Endothelial cell of umbilical vein (primary cell): ENCODE data around the gene LTF. TPM values are rescaled to one million over a fixed set of nuclear protein-coding genes. Genes with fewer than 3 reads are reported as not detected.

Source experiments
- BruUV-seq: library from RNA; stranded (reverse); fragments of 400-500 nt; replicated peaks from 2 replicates; lab custom pipeline; 2021; lab: Mats Ljungman, UMichigan
- CTCF ChIA-PET: fragments of 300-600, 350-600 bp; sonication (Branson Sonifier 250); formaldehyde crosslinking; loops from one replicate; lab custom pipeline; 2021; ENCODE audit warnings: antibody characterized with exemption, inconsistent platforms; lab: Charles Lee
- POLR2A ChIA-PET: fragments of 300-600, 350-600 bp; sonication (Branson Sonifier 250); formaldehyde crosslinking; loops from one replicate; lab custom pipeline; 2021; ENCODE audit warnings: antibody characterized with exemption, inconsistent platforms; lab: Charles Lee
- DNase-seq: peaks from one replicate; pipeline ENCODE4 v3.0.0-alpha.2; 2011; ENCODE audit warnings: low read depth, low spot score
- FAIRE-seq: peaks from 2 replicates; lab custom pipeline; 2011; peaks lifted over from hg19 to GRCh38; lab: Jason Lieb, UNC
- H2AFZ ChIP-seq: 2 replicates; pipeline ENCODE4 v1.6.0; 2012; ENCODE audit warnings: low read depth, low read length, control low read depth, inconsistent platforms
- H3K27ac ChIP-seq: 2 replicates; pipeline ENCODE4 v1.5.1; 2011; ENCODE audit warnings: low read depth, mild to moderate bottlenecking, control low read depth, low read length, moderate library complexity; ENCODE audit not compliant: insufficient read depth
- H3K27me3 ChIP-seq, 2 experiments: 2 replicates each; pipeline versions ENCODE4 v1.6.0 to v1.6.1; 2011; ENCODE audit warnings: low read length in 2 of 2, mixed read lengths in 1 of 2; ENCODE audit not compliant: control insufficient read depth in 2 of 2, insufficient read depth in 2 of 2
- H3K36me3 ChIP-seq, 2 experiments: 2 replicates in 1 of 2; 3 replicates in 1 of 2; pipeline ENCODE4 v1.5.1; 2011; ENCODE audit warnings: low read length in 2 of 2, mild to moderate bottlenecking in 1 of 2, moderate library complexity in 1 of 2; ENCODE audit not compliant: control insufficient read depth in 2 of 2, insufficient read depth in 2 of 2; ENCODE audit errors: extremely low read depth in 1 of 2
- H3K4me1 ChIP-seq: 3 replicates; pipeline ENCODE4 v1.5.1; 2011; ENCODE audit warnings: mild to moderate bottlenecking, low read length; ENCODE audit not compliant: control insufficient read depth, insufficient read depth; ENCODE audit errors: extremely low read depth
- H3K4me2 ChIP-seq: 2 replicates; pipeline ENCODE4 v1.6.1; 2011; ENCODE audit warnings: low read length, control low read depth, mixed read lengths; ENCODE audit not compliant: insufficient read depth
- H3K4me3 ChIP-seq, 3 experiments: fragments of 200-600 bp in 1 of 3; sonication (generic), shearing (Covaris generic) in 1 of 3; replicated peaks in 1 of 3; 2 replicates each; pipeline ENCODE4 v1.5.1; 2011 to 2016; ENCODE audit warnings: control low read depth in 3 of 3, low read length in 3 of 3, mild to moderate bottlenecking in 2 of 3, inconsistent platforms in 1 of 3, low read depth in 1 of 3, moderate library complexity in 1 of 3; ENCODE audit not compliant: insufficient read depth in 1 of 3
- H3K79me2 ChIP-seq: 2 replicates; pipeline ENCODE4 v1.6.0; 2012; ENCODE audit warnings: low read length, inconsistent platforms; ENCODE audit not compliant: control insufficient read depth, insufficient read depth
- H3K9ac ChIP-seq: replicated peaks from 2 replicates; pipeline ENCODE3; 2011; ENCODE audit warnings: low read length, control low read depth; ENCODE audit not compliant: insufficient read depth; ENCODE audit errors: extremely low read depth
- H3K9me1 ChIP-seq: replicated peaks from 3 replicates; pipeline ENCODE4 v1.6.0; 2011; ENCODE audit warnings: mild to moderate bottlenecking, low read length; ENCODE audit not compliant: control insufficient read depth, insufficient read depth; ENCODE audit errors: extremely low read depth
- H3K9me3 ChIP-seq: replicated peaks from 2 replicates; pipeline ENCODE4 v1.5.1; 2012; ENCODE audit warnings: low read length, inconsistent platforms; ENCODE audit not compliant: control insufficient read depth, insufficient read depth
- H4K20me1 ChIP-seq: replicated peaks from 2 replicates; pipeline ENCODE3; 2011; ENCODE audit warnings: mild to moderate bottlenecking, low read length; ENCODE audit not compliant: control insufficient read depth, insufficient read depth; ENCODE audit errors: extremely low read depth
- EZH2 ChIP-seq: IDR thresholded peaks from 2 replicates; pipeline ENCODE4 v1.6.1; 2012; ENCODE audit warnings: borderline replicate concordance, low read depth, mild to moderate bottlenecking, moderate library complexity, low read length, inconsistent platforms; ENCODE audit not compliant: severe bottlenecking
- FOS ChIP-seq: IDR thresholded peaks from 2 replicates; pipeline ENCODE4 v1.6.1; 2011; ENCODE audit warnings: mild to moderate bottlenecking, low read length, moderate library complexity, borderline replicate concordance; ENCODE audit not compliant: insufficient read depth
- JUN ChIP-seq: IDR thresholded peaks from 2 replicates; pipeline ENCODE4 v1.6.1; 2011; ENCODE audit warnings: borderline replicate concordance, low read depth; ENCODE audit not compliant: insufficient read length, insufficient read depth
- MYC ChIP-seq: IDR thresholded peaks from one replicate; pipeline ENCODE4 v1.6.1; 2011; ENCODE audit warnings: mild to moderate bottlenecking, low read depth, low read length
- POLR2A ChIP-seq: IDR thresholded peaks from 2 replicates; pipeline ENCODE4 v1.6.1; 2012; ENCODE audit warnings: low read depth, mild to moderate bottlenecking, control low read depth, low read length
- dilution Hi-C: fragments of 300-500 bp; cut with MboI; formaldehyde crosslinking; loops from one replicate; pipeline ENCODE4 v1.15.0; 2019; ENCODE audit warnings: low sequenced_read_pairs; ENCODE audit not compliant: extremely low pct_ligation_motif_present
- intact Hi-C: fragments of 100-400 bp; cut with micrococcal nuclease; formaldehyde crosslinking; loops from one replicate; pipeline ENCODE4 v1.10.0; 2022
- polyA plus RNA-seq, 4 experiments: library from polyadenylated mRNA; depleted of rRNA in 3 of 4; stranded (reverse) in 3 of 4; unstranded in 1 of 4; fragments of >200 nt; gene quantifications; 2 replicates each; pipeline versions ENCODE4 v1.2.1 to v1.2.3, GENCODE V29; 2011 to 2012; ENCODE audit warnings: missing spikeins in 1 of 4
- total RNA-seq: library from RNA; stranded (reverse); gene quantifications from 2 replicates; pipeline ENCODE4 v1.2.3, GENCODE V29; 2021
- TF ChIP-seq, protein P1 (sequence below), 2 donors: IDR thresholded peaks; 1 replicate in 1 of 2; 2 replicates in 1 of 2; pipeline ENCODE4 v1.5.1; 2011; ENCODE audit warnings: low read length in 2 of 2, mild to moderate bottlenecking in 2 of 2, moderate library complexity in 2 of 2, control low read depth in 1 of 2, inconsistent platforms in 1 of 2, low read depth in 1 of 2; ENCODE audit not compliant: insufficient read depth in 1 of 2; ENCODE audit errors: extremely low read depth in 1 of 2

Gene LTF
- total and polyA plus RNA-seq, 2 donors (not counting 3 experiments of a cell fraction or from before 2014, with no cell fraction given), result not detected

DNA sequence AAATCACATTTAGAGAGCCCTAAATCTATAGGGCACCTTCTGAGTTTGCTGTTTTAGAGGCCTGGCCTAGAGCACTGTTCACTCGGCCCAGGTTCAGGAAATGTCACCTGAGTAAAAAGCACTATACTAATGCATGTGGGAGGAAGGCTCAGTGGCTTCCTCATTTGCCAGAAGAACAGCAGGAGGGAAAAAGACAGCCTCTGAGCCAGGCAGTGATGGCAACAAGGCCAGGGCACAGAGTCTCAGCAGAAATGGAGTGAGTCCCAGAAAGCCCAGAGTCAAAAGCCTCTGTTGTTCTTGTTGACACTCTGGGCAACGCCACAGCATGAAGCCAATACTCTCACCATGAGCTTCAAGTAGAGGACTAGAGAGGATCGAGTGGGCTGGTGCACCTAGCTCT, 25.9 kb downstream of the LTF start:
- ChIA-PET CTCF (interaction anchor here (1.0 to 1.2 kb wide), 2 partner anchors 53 to 61 kb away, joined by 3 read pairs; no protein-coding TSS in a partner anchor), POLR2A (no interaction called here)
- Histone ChIP-seq H3K9me1 (no peaks in the 10 kb centered on the region), H2AFZ (no peak overlapping the region), H4K20me1 (no peaks in the 10 kb centered on the region), H3K9ac (no peak overlapping the region), H3K27ac (no peak overlapping the region), H3K4me2 (no peak overlapping the region), H3K79me2 (no peaks in the 10 kb centered on the region), H3K4me3 (no peak overlapping the region), H3K27me3 (peaks cover 0 to 6% of the 10 kb centered on the region in 2 experiments), H3K4me1 (no peaks in the 10 kb centered on the region), H3K9me3 (no peaks in the 10 kb centered on the region), H3K36me3 (no peaks in the 10 kb centered on the region)
- BruUV-seq, result no TSS peak
- no peak for TF ChIP-seq EZH2
- TF ChIP-seq MYC, result no peak
- TF ChIP-seq JUN, result no peak
- TF ChIP-seq FOS, result no peak
- TF ChIP-seq POLR2A, result no peak
- TF ChIP-seq, protein P1, sequence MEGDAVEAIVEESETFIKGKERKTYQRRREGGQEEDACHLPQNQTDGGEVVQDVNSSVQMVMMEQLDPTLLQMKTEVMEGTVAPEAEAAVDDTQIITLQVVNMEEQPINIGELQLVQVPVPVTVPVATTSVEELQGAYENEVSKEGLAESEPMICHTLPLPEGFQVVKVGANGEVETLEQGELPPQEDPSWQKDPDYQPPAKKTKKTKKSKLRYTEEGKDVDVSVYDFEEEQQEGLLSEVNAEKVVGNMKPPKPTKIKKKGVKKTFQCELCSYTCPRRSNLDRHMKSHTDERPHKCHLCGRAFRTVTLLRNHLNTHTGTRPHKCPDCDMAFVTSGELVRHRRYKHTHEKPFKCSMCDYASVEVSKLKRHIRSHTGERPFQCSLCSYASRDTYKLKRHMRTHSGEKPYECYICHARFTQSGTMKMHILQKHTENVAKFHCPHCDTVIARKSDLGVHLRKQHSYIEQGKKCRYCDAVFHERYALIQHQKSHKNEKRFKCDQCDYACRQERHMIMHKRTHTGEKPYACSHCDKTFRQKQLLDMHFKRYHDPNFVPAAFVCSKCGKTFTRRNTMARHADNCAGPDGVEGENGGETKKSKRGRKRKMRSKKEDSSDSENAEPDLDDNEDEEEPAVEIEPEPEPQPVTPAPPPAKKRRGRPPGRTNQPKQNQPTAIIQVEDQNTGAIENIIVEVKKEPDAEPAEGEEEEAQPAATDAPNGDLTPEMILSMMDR (IDR thresholded peaks at IDR 0.05; ENCODE audit: extremely low read depth in 1 of 2, insufficient read depth in 1 of 2, low read depth in 1 of 2, low read length in 2 of 2), result no peak
- intact Hi-C loops (no loop called here), dilution Hi-C loops (no loop called here)
- DNase-seq (no peak), FAIRE-seq (no peak)
